ENCODE results near the gene PCARE. TPM values are rescaled to one million over a fixed set of nuclear protein-coding genes. Genes with fewer than 3 reads are reported as not detected.

The PCARE gene
- total and polyA plus RNA-seq, 2 of the 8 experiments (the other 6 are each of a cell fraction or from before 2014, with no cell fraction given): not detected

DNA sequence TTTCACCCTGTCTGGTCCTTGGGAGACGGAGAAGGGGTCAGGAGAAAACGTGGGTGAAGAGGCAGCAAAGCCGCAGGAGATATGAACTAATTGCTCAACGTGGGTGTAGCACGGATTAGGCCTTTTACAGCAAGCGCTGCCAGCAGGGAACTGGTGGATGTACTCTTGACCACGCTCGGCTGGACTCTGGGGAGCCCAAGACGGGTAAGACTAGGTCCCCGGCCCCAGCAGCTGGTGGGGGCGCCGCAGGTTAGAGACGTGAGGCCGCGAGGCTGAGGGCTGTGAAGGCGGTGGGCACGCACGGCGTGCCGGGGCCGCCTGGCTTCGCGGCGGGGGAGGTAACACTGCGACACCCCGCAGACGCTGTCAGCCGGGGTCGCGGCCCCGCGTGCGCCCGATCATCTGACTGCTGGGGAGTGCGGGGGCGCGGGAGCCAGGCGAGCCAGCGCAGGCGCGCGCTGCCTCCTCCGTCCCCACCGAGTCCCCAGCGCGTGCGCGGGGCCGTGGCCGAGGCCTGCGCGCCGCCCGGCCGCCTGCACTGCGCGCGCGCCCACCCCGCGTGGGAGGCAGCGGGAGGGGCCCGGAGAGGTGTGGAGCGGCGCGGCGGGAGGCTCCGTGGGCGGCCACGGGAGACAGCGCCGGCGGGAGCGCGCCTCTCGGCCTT, 40.8 kb upstream of the PCARE start, which contains the start of gene CLIP4 (continued):
- TF ChIP-seq, protein P1, sequence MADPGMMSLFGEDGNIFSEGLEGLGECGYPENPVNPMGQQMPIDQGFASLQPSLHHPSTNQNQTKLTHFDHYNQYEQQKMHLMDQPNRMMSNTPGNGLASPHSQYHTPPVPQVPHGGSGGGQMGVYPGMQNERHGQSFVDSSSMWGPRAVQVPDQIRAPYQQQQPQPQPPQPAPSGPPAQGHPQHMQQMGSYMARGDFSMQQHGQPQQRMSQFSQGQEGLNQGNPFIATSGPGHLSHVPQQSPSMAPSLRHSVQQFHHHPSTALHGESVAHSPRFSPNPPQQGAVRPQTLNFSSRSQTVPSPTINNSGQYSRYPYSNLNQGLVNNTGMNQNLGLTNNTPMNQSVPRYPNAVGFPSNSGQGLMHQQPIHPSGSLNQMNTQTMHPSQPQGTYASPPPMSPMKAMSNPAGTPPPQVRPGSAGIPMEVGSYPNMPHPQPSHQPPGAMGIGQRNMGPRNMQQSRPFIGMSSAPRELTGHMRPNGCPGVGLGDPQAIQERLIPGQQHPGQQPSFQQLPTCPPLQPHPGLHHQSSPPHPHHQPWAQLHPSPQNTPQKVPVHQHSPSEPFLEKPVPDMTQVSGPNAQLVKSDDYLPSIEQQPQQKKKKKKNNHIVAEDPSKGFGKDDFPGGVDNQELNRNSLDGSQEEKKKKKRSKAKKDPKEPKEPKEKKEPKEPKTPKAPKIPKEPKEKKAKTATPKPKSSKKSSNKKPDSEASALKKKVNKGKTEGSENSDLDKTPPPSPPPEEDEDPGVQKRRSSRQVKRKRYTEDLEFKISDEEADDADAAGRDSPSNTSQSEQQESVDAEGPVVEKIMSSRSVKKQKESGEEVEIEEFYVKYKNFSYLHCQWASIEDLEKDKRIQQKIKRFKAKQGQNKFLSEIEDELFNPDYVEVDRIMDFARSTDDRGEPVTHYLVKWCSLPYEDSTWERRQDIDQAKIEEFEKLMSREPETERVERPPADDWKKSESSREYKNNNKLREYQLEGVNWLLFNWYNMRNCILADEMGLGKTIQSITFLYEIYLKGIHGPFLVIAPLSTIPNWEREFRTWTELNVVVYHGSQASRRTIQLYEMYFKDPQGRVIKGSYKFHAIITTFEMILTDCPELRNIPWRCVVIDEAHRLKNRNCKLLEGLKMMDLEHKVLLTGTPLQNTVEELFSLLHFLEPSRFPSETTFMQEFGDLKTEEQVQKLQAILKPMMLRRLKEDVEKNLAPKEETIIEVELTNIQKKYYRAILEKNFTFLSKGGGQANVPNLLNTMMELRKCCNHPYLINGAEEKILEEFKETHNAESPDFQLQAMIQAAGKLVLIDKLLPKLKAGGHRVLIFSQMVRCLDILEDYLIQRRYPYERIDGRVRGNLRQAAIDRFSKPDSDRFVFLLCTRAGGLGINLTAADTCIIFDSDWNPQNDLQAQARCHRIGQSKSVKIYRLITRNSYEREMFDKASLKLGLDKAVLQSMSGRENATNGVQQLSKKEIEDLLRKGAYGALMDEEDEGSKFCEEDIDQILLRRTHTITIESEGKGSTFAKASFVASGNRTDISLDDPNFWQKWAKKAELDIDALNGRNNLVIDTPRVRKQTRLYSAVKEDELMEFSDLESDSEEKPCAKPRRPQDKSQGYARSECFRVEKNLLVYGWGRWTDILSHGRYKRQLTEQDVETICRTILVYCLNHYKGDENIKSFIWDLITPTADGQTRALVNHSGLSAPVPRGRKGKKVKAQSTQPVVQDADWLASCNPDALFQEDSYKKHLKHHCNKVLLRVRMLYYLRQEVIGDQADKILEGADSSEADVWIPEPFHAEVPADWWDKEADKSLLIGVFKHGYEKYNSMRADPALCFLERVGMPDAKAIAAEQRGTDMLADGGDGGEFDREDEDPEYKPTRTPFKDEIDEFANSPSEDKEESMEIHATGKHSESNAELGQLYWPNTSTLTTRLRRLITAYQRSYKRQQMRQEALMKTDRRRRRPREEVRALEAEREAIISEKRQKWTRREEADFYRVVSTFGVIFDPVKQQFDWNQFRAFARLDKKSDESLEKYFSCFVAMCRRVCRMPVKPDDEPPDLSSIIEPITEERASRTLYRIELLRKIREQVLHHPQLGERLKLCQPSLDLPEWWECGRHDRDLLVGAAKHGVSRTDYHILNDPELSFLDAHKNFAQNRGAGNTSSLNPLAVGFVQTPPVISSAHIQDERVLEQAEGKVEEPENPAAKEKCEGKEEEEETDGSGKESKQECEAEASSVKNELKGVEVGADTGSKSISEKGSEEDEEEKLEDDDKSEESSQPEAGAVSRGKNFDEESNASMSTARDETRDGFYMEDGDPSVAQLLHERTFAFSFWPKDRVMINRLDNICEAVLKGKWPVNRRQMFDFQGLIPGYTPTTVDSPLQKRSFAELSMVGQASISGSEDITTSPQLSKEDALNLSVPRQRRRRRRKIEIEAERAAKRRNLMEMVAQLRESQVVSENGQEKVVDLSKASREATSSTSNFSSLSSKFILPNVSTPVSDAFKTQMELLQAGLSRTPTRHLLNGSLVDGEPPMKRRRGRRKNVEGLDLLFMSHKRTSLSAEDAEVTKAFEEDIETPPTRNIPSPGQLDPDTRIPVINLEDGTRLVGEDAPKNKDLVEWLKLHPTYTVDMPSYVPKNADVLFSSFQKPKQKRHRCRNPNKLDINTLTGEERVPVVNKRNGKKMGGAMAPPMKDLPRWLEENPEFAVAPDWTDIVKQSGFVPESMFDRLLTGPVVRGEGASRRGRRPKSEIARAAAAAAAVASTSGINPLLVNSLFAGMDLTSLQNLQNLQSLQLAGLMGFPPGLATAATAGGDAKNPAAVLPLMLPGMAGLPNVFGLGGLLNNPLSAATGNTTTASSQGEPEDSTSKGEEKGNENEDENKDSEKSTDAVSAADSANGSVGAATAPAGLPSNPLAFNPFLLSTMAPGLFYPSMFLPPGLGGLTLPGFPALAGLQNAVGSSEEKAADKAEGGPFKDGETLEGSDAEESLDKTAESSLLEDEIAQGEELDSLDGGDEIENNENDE (IDR thresholded peaks at IDR 0.05; ENCODE audit: insufficient replicate concordance, low read length): no peak
- TF ChIP-seq BRCA1 (IDR thresholded peaks at IDR 0.05; ENCODE audit: low read depth, low read length) (no peak), NRF1 (IDR thresholded peaks at IDR 0.05; ENCODE audit: low read depth, low read length) (peak; percentile 23; the same call in 1 of the 2 replicates), CHD1 (IDR thresholded peaks at IDR 0.05; ENCODE audit: low read depth, low read length) (no peak), BCL11A (IDR thresholded peaks at IDR 0.05; ENCODE audit: low read depth in 2 of 2, low read length in 2 of 2) (no peak), CBX5 (IDR thresholded peaks at IDR 0.05; ENCODE audit: low read depth, low read length) (no peak), EZH2 (IDR thresholded peaks at IDR 0.05; ENCODE audit: low read depth, low read length, severe bottlenecking) (peak; percentile 13), EGR1 (IDR thresholded peaks at IDR 0.05; ENCODE audit: borderline replicate concordance, low read depth, low read length) (peak; percentile 62; the same call in 1 of the 2 replicates)
- TF ChIP-seq, protein P2, sequence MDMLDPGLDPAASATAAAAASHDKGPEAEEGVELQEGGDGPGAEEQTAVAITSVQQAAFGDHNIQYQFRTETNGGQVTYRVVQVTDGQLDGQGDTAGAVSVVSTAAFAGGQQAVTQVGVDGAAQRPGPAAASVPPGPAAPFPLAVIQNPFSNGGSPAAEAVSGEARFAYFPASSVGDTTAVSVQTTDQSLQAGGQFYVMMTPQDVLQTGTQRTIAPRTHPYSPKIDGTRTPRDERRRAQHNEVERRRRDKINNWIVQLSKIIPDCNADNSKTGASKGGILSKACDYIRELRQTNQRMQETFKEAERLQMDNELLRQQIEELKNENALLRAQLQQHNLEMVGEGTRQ (IDR thresholded peaks at IDR 0.05; ENCODE audit: low read length): no peak

All from H1 (cell line).